Measurements from ENCODE around the gene VPS52. TPM values are rescaled to one million over a fixed set of nuclear protein-coding genes. Genes with fewer than 3 reads are reported as not detected.

Gene VPS52
- total RNA-seq, 1 donor from 2014 or later, result 35.1 TPM

- Histone ChIP-seq H3K4me3 (peak overlapping the region; percentile 88), H3K27me3 (ENCODE audit: low read depth) (no peaks in the 10 kb centered on the region), H3K27ac (replicated peaks) (peak overlapping the region; percentile 96), H3K9me3 (replicated peaks) (no peaks in the 10 kb centered on the region), H3K36me3 (peaks cover 10% of the 10 kb centered on the region), H3K4me1 (peaks cover 70% of the 10 kb centered on the region)
- intact Hi-C loops (cut with micrococcal nuclease), result no loop called here
- TF ChIP-seq CTCF (IDR thresholded peaks at IDR 0.05; ENCODE audit: borderline replicate concordance), result no peak
- DNase-seq, result peak; percentile 40
These were observed 40.9 kb upstream of the VPS52 start for GRCh38 chr6:33312361-33313104.

GRCh38 chr6:33306356-33306755 is 34.7 kb upstream of the VPS52 start:
- DNase-seq, result no peak
- Histone ChIP-seq H3K27ac (replicated peaks) (no peak overlapping the region), H3K4me1 (peaks cover 35% of the 10 kb centered on the region), H3K36me3 (peaks cover 47% of the 10 kb centered on the region), H3K27me3 (ENCODE audit: low read depth) (no peaks in the 10 kb centered on the region), H3K9me3 (replicated peaks) (no peaks in the 10 kb centered on the region), H3K4me3 (no peak overlapping the region)
- no peak for TF ChIP-seq CTCF (IDR thresholded peaks at IDR 0.05; ENCODE audit: borderline replicate concordance)
- intact Hi-C loops (cut with micrococcal nuclease), result no loop called here

- no peak overlapping the region for H3K27ac ChIP-seq (replicated peaks)
- H3K4me1 ChIP-seq, result peaks cover 36% of the 10 kb centered on the region
- no peak overlapping the region for H3K4me3 ChIP-seq
- no peak for DNase-seq
- H3K27me3 ChIP-seq (ENCODE audit: low read depth), result no peaks in the 10 kb centered on the region
- no peak for TF ChIP-seq CTCF (IDR thresholded peaks at IDR 0.05; ENCODE audit: borderline replicate concordance)
- H3K9me3 ChIP-seq (replicated peaks), result no peaks in the 10 kb centered on the region
- intact Hi-C loops (cut with micrococcal nuclease), result no loop called here
- peaks cover 37% of the 10 kb centered on the region for H3K36me3 ChIP-seq
These were observed 33.4 kb upstream of the VPS52 start for GRCh38 chr6:33305052-33305451.

- Histone ChIP-seq H3K36me3 (peaks cover 37% of the 10 kb centered on the region), H3K27ac (replicated peaks) (no peak overlapping the region), H3K27me3 (ENCODE audit: low read depth) (no peaks in the 10 kb centered on the region), H3K4me3 (no peak overlapping the region), H3K9me3 (replicated peaks) (no peaks in the 10 kb centered on the region), H3K4me1 (peaks cover 44% of the 10 kb centered on the region)
- intact Hi-C loops (cut with micrococcal nuclease), result no loop called here
- no peak for DNase-seq
- no peak for TF ChIP-seq CTCF (IDR thresholded peaks at IDR 0.05; ENCODE audit: borderline replicate concordance)
These were observed 32.5 kb upstream of the VPS52 start for GRCh38 chr6:33304216-33304615.

- no peak for TF ChIP-seq CTCF (IDR thresholded peaks at IDR 0.05; ENCODE audit: borderline replicate concordance)
- H3K4me3 ChIP-seq, result no peak overlapping the region
- no peak for DNase-seq
- peaks cover 67% of the 10 kb centered on the region for H3K4me1 ChIP-seq
- intact Hi-C loops (cut with micrococcal nuclease), result no loop called here
- peaks cover 37% of the 10 kb centered on the region for H3K36me3 ChIP-seq
- no peaks in the 10 kb centered on the region for H3K27me3 ChIP-seq (ENCODE audit: low read depth)
- no peak overlapping the region for H3K27ac ChIP-seq (replicated peaks)
- no peaks in the 10 kb centered on the region for H3K9me3 ChIP-seq (replicated peaks)
These were observed 30.2 kb upstream of the VPS52 start for GRCh38 chr6:33301877-33302276.
